ENCODE measurements around the gene HLA-DQA1.

Gene HLA-DQA1

DNA sequence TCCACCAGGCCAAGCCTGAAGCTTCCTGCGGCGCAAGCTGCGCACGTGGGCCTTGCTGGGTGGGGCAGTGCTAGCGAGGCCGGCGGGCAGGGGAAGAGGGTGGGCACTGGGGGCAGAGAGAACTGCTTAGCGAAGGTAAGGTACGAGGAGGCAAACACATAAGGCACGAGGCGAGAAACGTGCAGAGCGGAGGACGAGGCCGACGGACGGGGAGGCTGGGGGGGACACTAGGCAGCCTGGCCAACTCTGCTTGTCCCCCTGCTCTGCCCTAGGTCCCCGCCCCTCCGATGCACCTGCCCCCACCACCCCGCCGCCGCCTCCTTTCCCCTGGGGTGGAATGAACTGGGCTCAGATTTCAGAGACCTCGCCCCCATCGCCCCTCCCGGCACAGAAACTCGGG, 27.1 kb downstream of the HLA-DQA1 start:
- Histone ChIP-seq H2BK15ac (replicated peaks; ENCODE audit: low read depth) (no peak overlapping the region), H3K4me2 (ENCODE audit: low read length) (no peak overlapping the region), H3K23ac (ENCODE audit: low read length) (no peak overlapping the region), H2BK120ac (ENCODE audit: low read depth, low read length) (no peak overlapping the region), H3K9ac (ENCODE audit: low read length) (no peak overlapping the region), H4K5ac (ENCODE audit: low read length) (no peak overlapping the region), H3K4ac (ENCODE audit: low read depth, low read length) (no peak overlapping the region), H2BK5ac (ENCODE audit: low read length) (no peak overlapping the region), H3K79me2 (ENCODE audit: control insufficient read depth, insufficient read depth, low read length) (no peaks in the 10 kb centered on the region), H3K36me3 (ENCODE audit: control insufficient read depth, insufficient read depth, low read length) (no peaks in the 10 kb centered on the region), H3K27ac (ENCODE audit: low read depth, low read length) (no peak overlapping the region), H2AK5ac (ENCODE audit: low read length) (no peak overlapping the region), H3K18ac (ENCODE audit: low read length) (no peak overlapping the region), H3K27me3 (ENCODE audit: insufficient read depth, low read length, poor library complexity) (no peaks in the 10 kb centered on the region), H4K8ac (ENCODE audit: low read depth, low read length) (no peak overlapping the region), H3K56ac (ENCODE audit: low read length) (no peak overlapping the region), H3K4me1 (ENCODE audit: control insufficient read depth, low read depth, low read length) (no peaks in the 10 kb centered on the region), H3K79me1 (ENCODE audit: low read length) (no peaks in the 10 kb centered on the region), H3K4me3 (ENCODE audit: low read length) (no peak overlapping the region)
- no CpG with 5 or more reads among the region's 26 CpGs for WGBS (ENCODE audit: extremely low coverage, insufficient coverage, low lambda C conversion rate)
- no peak for DNase-seq

DNA sequence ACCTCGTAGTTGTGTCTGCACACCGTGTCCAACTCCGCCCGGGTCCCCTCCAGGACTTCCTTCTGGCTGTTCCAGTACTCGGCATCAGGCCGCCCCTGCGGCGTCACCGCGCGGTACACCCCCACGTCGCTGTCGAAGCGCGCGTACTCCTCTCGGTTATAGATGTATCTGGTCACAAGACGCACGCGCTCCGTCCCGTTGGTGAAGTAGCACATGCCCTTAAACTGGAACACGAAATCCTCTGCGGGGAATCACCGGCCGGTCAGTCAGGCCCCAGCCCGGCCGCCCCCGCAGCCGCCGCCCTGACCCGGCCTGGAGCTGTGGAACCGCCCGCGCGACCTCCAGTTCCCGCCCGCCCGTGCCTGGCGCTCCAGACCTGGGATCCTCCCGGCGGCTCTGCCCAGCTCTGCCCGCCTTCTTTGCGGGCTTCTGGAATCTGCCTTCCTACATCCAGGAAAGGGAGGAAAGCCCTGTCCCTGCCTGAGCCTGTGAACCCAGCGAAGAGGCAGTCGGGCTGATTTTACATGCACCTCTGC, 27.7 kb downstream of the HLA-DQA1 start:
- WGBS (ENCODE audit: extremely low coverage, insufficient coverage, low lambda C conversion rate): no CpG with 5 or more reads among the region's 47 CpGs
- Histone ChIP-seq H3K4me3 (ENCODE audit: low read length) (no peak overlapping the region), H3K4me2 (ENCODE audit: low read length) (no peak overlapping the region)

DNA sequence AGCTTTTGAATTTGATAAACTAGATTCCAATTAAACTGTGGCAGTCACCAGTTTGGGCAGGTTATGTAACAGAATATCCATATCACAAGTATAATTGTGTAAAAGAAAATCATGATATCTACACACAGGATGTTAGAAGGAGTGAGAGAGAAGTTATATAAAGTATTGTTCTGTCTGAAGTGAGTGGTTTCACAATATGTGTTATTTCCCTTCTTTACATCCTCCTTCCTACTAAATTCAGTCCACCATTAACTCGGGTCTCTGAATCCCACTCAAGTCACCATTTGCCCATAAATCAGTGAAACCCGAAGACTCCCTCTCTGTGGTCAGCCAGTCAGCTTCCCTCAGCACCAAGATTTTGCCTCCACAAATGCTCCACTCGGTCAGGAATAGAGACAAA, 28.5 kb downstream of the HLA-DQA1 start:
- Histone ChIP-seq H3K4me3 (ENCODE audit: low read length) (no peak overlapping the region), H3K56ac (ENCODE audit: low read length) (no peak overlapping the region), H2BK120ac (ENCODE audit: low read depth, low read length) (no peak overlapping the region), H2BK15ac (replicated peaks; ENCODE audit: low read depth) (no peak overlapping the region), H3K79me1 (ENCODE audit: low read length) (no peaks in the 10 kb centered on the region), H3K36me3 (ENCODE audit: control insufficient read depth, insufficient read depth, low read length) (no peaks in the 10 kb centered on the region), H3K4me2 (ENCODE audit: low read length) (no peak overlapping the region), H4K5ac (ENCODE audit: low read length) (no peak overlapping the region), H3K4ac (ENCODE audit: low read depth, low read length) (no peak overlapping the region), H2BK5ac (ENCODE audit: low read length) (no peak overlapping the region), H4K8ac (ENCODE audit: low read depth, low read length) (no peak overlapping the region), H3K9ac (ENCODE audit: low read length) (no peak overlapping the region), H3K18ac (ENCODE audit: low read length) (no peak overlapping the region), H3K27me3 (ENCODE audit: insufficient read depth, low read length, poor library complexity) (no peaks in the 10 kb centered on the region), H3K23ac (ENCODE audit: low read length) (no peak overlapping the region), H3K27ac (ENCODE audit: low read depth, low read length) (no peak overlapping the region), H3K79me2 (ENCODE audit: control insufficient read depth, insufficient read depth, low read length) (no peaks in the 10 kb centered on the region), H3K4me1 (ENCODE audit: control insufficient read depth, low read depth, low read length) (no peaks in the 10 kb centered on the region), H2AK5ac (ENCODE audit: low read length) (no peak overlapping the region)
- no peak for DNase-seq
- WGBS (ENCODE audit: extremely low coverage, insufficient coverage, low lambda C conversion rate): no CpG with 5 or more reads among the region's 3 CpGs

More for the DNA sequence above, 27.7 kb downstream of the HLA-DQA1 start:
- H2AK5ac ChIP-seq (ENCODE audit: low read length): no peak overlapping the region
- H3K23ac ChIP-seq (ENCODE audit: low read length): no peak overlapping the region
- no peak overlapping the region for H2BK120ac ChIP-seq (ENCODE audit: low read depth, low read length)
- H3K9ac ChIP-seq (ENCODE audit: low read length): no peak overlapping the region
- H3K36me3 ChIP-seq (ENCODE audit: control insufficient read depth, insufficient read depth, low read length): no peaks in the 10 kb centered on the region
- no peak overlapping the region for H4K8ac ChIP-seq (ENCODE audit: low read depth, low read length)
- H3K56ac ChIP-seq (ENCODE audit: low read length): no peak overlapping the region
- no peak overlapping the region for H3K4ac ChIP-seq (ENCODE audit: low read depth, low read length)
- DNase-seq: peak; percentile 0
- no peaks in the 10 kb centered on the region for H3K4me1 ChIP-seq (ENCODE audit: control insufficient read depth, low read depth, low read length)
- H2BK5ac ChIP-seq (ENCODE audit: low read length): no peak overlapping the region
- H3K27ac ChIP-seq (ENCODE audit: low read depth, low read length): no peak overlapping the region
- no peak overlapping the region for H4K5ac ChIP-seq (ENCODE audit: low read length)
- no peaks in the 10 kb centered on the region for H3K79me2 ChIP-seq (ENCODE audit: control insufficient read depth, insufficient read depth, low read length)
- no peaks in the 10 kb centered on the region for H3K79me1 ChIP-seq (ENCODE audit: low read length)
- H2BK15ac ChIP-seq (replicated peaks; ENCODE audit: low read depth): no peak overlapping the region
- no peaks in the 10 kb centered on the region for H3K27me3 ChIP-seq (ENCODE audit: insufficient read depth, low read length, poor library complexity)
- no peak overlapping the region for H3K18ac ChIP-seq (ENCODE audit: low read length)

DNA sequence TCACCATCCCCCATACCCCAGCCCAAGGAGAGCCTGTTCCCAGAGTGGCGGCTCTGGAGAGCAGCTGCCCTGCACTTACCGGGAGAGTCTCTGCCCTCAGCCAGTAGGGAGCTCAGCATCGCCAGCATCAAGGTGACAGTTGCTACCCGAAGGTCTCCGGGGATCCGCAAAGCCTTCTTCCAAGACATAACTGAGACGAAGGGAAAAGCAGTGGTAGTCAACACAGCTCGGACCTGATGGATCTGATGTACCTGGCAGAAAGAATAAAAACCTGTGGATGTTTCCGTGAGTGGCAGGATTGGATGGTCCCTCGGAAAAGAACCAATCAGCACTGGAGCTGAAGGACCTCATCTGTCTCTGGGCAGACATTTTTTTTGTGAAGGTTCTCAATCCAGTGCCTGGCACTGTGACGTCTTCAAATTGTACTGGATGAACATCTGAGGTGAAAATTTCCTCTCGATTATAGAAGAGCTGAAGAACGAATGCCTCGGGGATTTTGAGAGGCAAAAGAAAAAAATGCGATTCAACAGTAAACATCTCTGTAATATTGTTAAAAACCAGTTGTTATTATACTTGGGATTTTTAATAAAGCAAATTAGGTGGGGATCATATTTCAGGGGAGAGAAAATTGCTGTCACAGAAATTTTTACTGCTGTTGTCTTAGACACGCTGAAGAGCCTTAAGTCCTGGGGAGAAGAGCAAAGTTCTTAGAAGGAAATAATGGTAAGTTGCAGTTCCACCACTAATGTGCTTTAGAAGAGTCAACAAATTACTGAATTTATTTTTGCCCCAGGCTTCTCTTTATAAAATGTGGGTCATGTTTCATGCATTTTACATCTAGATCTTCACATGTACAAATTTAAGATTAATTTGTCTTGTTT, 29.5 kb downstream of the HLA-DQA1 start, which contains the start of gene HLA-DQB1:
Gene HLA-DQB1, minus strand, starts transcription at position 238 of the 881 bp plus-strand sequence. Its CDS starts 50 bp downstream, at position 188.
- Histone ChIP-seq H2BK120ac (ENCODE audit: low read depth, low read length) (no peak within 1 kb of the TSS), H4K5ac (ENCODE audit: low read length) (no peak within 1 kb of the TSS)

DNA sequence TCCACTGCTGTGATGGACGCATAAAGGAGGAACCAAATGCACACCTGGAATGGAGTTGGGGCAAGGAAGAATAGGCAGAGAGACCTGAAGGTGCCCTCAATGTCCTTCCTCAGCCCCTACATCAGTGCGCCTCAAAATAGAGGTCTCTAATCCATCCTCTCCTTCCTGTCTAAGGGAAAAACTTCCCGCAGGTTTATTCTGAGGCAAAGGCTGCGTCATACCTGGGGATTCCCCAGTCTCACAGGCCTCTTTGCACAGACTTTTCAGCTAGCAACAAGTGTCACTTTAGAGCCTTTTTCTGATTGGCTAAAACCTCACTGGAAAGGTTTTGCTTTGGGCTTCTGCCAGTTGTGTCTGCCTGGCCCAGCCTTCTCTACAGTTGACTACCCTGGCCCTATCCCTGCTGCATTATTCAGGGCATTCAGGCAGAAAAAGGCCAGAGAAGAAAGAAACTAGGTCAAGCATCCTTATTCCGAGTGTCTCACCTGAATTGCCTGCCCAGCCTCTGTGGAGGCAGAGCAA, 31.1 kb downstream of the HLA-DQA1 start:
- Histone ChIP-seq H3K36me3 (ENCODE audit: control insufficient read depth, insufficient read depth, low read length) (no peaks in the 10 kb centered on the region), H2AK5ac (ENCODE audit: low read length) (no peak overlapping the region), H3K27ac (ENCODE audit: low read depth, low read length) (no peak overlapping the region), H3K23ac (ENCODE audit: low read length) (no peak overlapping the region), H3K27me3 (ENCODE audit: insufficient read depth, low read length, poor library complexity) (no peaks in the 10 kb centered on the region), H3K4me2 (ENCODE audit: low read length) (no peak overlapping the region), H3K18ac (ENCODE audit: low read length) (no peak overlapping the region), H3K4me3 (ENCODE audit: low read length) (no peak overlapping the region), H4K8ac (ENCODE audit: low read depth, low read length) (no peak overlapping the region), H3K4ac (ENCODE audit: low read depth, low read length) (no peak overlapping the region), H3K79me2 (ENCODE audit: control insufficient read depth, insufficient read depth, low read length) (no peaks in the 10 kb centered on the region), H3K4me1 (ENCODE audit: control insufficient read depth, low read depth, low read length) (no peaks in the 10 kb centered on the region), H2BK5ac (ENCODE audit: low read length) (no peak overlapping the region), H3K56ac (ENCODE audit: low read length) (no peak overlapping the region), H2BK15ac (replicated peaks; ENCODE audit: low read depth) (no peak overlapping the region), H3K9ac (ENCODE audit: low read length) (no peak overlapping the region), H2BK120ac (ENCODE audit: low read depth, low read length) (no peak overlapping the region), H4K5ac (ENCODE audit: low read length) (no peak overlapping the region), H3K79me1 (ENCODE audit: low read length) (no peaks in the 10 kb centered on the region)
- no CpG with 5 or more reads among the region's 5 CpGs for WGBS (ENCODE audit: extremely low coverage, insufficient coverage, low lambda C conversion rate)
- peak; percentile 10 for DNase-seq

More for the DNA sequence above, 29.5 kb downstream of the HLA-DQA1 start, which contains the start of gene HLA-DQB1:
- Histone ChIP-seq H3K4ac (ENCODE audit: low read depth, low read length) (no peak within 1 kb of the TSS), H3K79me1 (ENCODE audit: low read length) (no peaks in the 10 kb centered on the region), H3K36me3 (ENCODE audit: control insufficient read depth, insufficient read depth, low read length) (no peaks in the 10 kb centered on the region), H3K27ac (ENCODE audit: low read depth, low read length) (no peak within 1 kb of the TSS), H3K4me1 (ENCODE audit: control insufficient read depth, low read depth, low read length) (no peaks in the 10 kb centered on the region), H3K18ac (ENCODE audit: low read length) (no peak within 1 kb of the TSS), H2AK5ac (ENCODE audit: low read length) (no peak within 1 kb of the TSS), H3K23ac (ENCODE audit: low read length) (no peak within 1 kb of the TSS), H4K8ac (ENCODE audit: low read depth, low read length) (no peak within 1 kb of the TSS), H3K56ac (ENCODE audit: low read length) (no peak within 1 kb of the TSS), H3K9ac (ENCODE audit: low read length) (no peak within 1 kb of the TSS), H3K4me2 (ENCODE audit: low read length) (no peak within 1 kb of the TSS), H3K4me3 (ENCODE audit: low read length) (no peak within 1 kb of the TSS), H3K27me3 (ENCODE audit: insufficient read depth, low read length, poor library complexity) (no peaks in the 10 kb centered on the region), H2BK15ac (replicated peaks; ENCODE audit: low read depth) (no peak within 1 kb of the TSS), H3K79me2 (ENCODE audit: control insufficient read depth, insufficient read depth, low read length) (no peaks in the 10 kb centered on the region), H2BK5ac (ENCODE audit: low read length) (no peak within 1 kb of the TSS)
- DNase-seq: peak; percentile 53
- no CpG with 5 or more reads among the region's 16 CpGs for WGBS (ENCODE audit: extremely low coverage, insufficient coverage, low lambda C conversion rate)
